PC-3 (cell line): ENCODE data around the gene DNER. TPM values are rescaled to one million over a fixed set of nuclear protein-coding genes. Genes with fewer than 3 reads are reported as not detected.

Experiments used
- ATAC-seq: fragments of 200-7000 bp; cut with Tn5 transposase; 2 replicates; pipeline ENCODE4 v1.9.1; 2020; ENCODE audit warnings: mild to moderate bottlenecking, moderate library complexity
- BruUV-seq: library from RNA; stranded (reverse); fragments of 400-500 nt; replicated peaks from 2 replicates; lab custom pipeline; 2021; lab: Mats Ljungman, UMichigan
- CTCF ChIA-PET: fragments of 300-600 bp; sonication (Branson Sonifier 250); formaldehyde crosslinking; loops from one replicate; lab custom pipeline; 2022; ENCODE audit warnings: antibody characterized with exemption; lab: Charles Lee
- POLR2A ChIA-PET: fragments of 300-600 bp; sonication (Branson Sonifier 250); formaldehyde crosslinking; loops from one replicate; lab custom pipeline; 2022; ENCODE audit warnings: antibody characterized with exemption; ENCODE audit not compliant: unreplicated experiment; lab: Charles Lee
- DNase-seq: peaks from one replicate; pipeline ENCODE4 v3.0.0-alpha.2; 2015
- H2AFZ ChIP-seq: fragments of 300-600 bp; sonication (generic); 2 replicates; pipeline ENCODE4 v1.6.0; 2016; ENCODE audit warnings: antibody characterized with exemption, low read length
- H3F3A ChIP-seq: fragments of 300-600 bp; sonication (generic); one replicate; pipeline ENCODE4 v1.6.0; 2017; ENCODE audit warnings: antibody characterized with exemption, low read length, control low read depth, mild to moderate bottlenecking; ENCODE audit not compliant: unreplicated experiment
- H3K27ac ChIP-seq: fragments of 300-600 bp; sonication (generic); 2 replicates; pipeline ENCODE4 v1.5.1; 2016; ENCODE audit warnings: mild to moderate bottlenecking, low read length
- H3K27me3 ChIP-seq: fragments of 300-600 bp; sonication (generic); 2 replicates; pipeline ENCODE4 v1.6.1; 2016; ENCODE audit warnings: low read length, mixed read lengths
- H3K36me3 ChIP-seq: fragments of 300-600 bp; sonication (generic); 2 replicates; pipeline ENCODE4 v1.6.1; 2016; ENCODE audit warnings: low read depth, mixed run types, low read length, mixed read lengths
- H3K4me1 ChIP-seq: fragments of 300-600 bp; sonication (generic); 2 replicates; pipeline ENCODE4 v1.5.1; 2016; ENCODE audit warnings: low read length; ENCODE audit not compliant: insufficient read depth
- H3K4me2 ChIP-seq: fragments of 300-600 bp; sonication (generic); 2 replicates; pipeline ENCODE4 v1.6.0; 2016; ENCODE audit warnings: low read length
- H3K4me3 ChIP-seq: fragments of 300-600 bp; sonication (generic); 2 replicates; pipeline ENCODE4 v1.5.1; 2016; ENCODE audit warnings: mild to moderate bottlenecking, low read length, mixed read lengths
- H3K79me2 ChIP-seq: fragments of 300-600 bp; sonication (generic); 2 replicates; pipeline ENCODE4 v1.6.1; 2017; ENCODE audit warnings: low read length, mixed read lengths
- H3K9ac ChIP-seq: fragments of 300-600 bp; sonication (generic); 2 replicates; pipeline ENCODE4 v1.6.0; 2016; ENCODE audit warnings: mild to moderate bottlenecking, low read length
- H3K9me2 ChIP-seq: fragments of 300-600 bp; sonication (generic); replicated peaks from 2 replicates; pipeline ENCODE4 v1.6.1; 2016; ENCODE audit warnings: mixed run types, low read length, mixed read lengths
- H3K9me3 ChIP-seq: fragments of 300-600 bp; sonication (generic); 2 replicates; pipeline ENCODE4 v1.6.1; 2016; ENCODE audit warnings: low read length, mixed read lengths
- H4K20me1 ChIP-seq: fragments of 300-600 bp; sonication (generic); 2 replicates; pipeline ENCODE4 v1.6.1; 2016; ENCODE audit warnings: low read length, mixed read lengths
- CTCF ChIP-seq: fragments of 300-600 bp; sonication (generic); conservative IDR thresholded peaks from 2 replicates; pipeline ENCODE4 v1.5.1; 2017; ENCODE audit warnings: antibody characterized with exemption, low read depth, mild to moderate bottlenecking, low read length
- EZH2 ChIP-seq: fragments of 300-600 bp; sonication (generic); IDR thresholded peaks from one replicate; pipeline ENCODE4 v1.6.1; 2017; ENCODE audit warnings: antibody characterized with exemption, mild to moderate bottlenecking, low read length; ENCODE audit not compliant: unreplicated experiment
- EZH2phosphoT487 ChIP-seq: fragments of 300-600 bp; sonication (generic); IDR thresholded peaks from 2 replicates; pipeline ENCODE4 v1.6.1; 2018; ENCODE audit warnings: mild to moderate bottlenecking, antibody characterized with exemption, low read length, borderline replicate concordance
- intact Hi-C: fragments of 100-400 bp; cut with micrococcal nuclease; formaldehyde crosslinking; loops from 2 replicates; pipeline ENCODE4 v1.9.0; 2023
- total RNA-seq: library from RNA; depleted of rRNA; stranded (reverse); fragments of >200 nt; gene quantifications from 2 replicates; pipeline ENCODE4 v1.2.3, GENCODE V29; 2014

Gene DNER
- total RNA-seq, 1 experiment from 2014 or later = 1.1 TPM

GRCh38 chr2:229523663-229524062 lies 190.7 kb downstream of the DNER start:
- DNase-seq (no peak), ATAC-seq (no peak)
- ChIA-PET CTCF (no interaction called here), POLR2A (no interaction called here)
- Histone ChIP-seq H3K79me2 (no peaks in the 10 kb centered on the region), H3K36me3 (no peaks in the 10 kb centered on the region), H3K4me2 (no peak overlapping the region), H3K9me2 (no peaks in the 10 kb centered on the region), H3K27ac (no peak overlapping the region), H2AFZ (no peak overlapping the region), H3K4me3 (no peak overlapping the region), H3K9me3 (no peaks in the 10 kb centered on the region), H3F3A (no peaks in the 10 kb centered on the region), H4K20me1 (no peaks in the 10 kb centered on the region), H3K9ac (no peak overlapping the region), H3K27me3 (peaks cover 8% of the 10 kb centered on the region; the same call in 1 of the 2 replicates), H3K4me1 (no peaks in the 10 kb centered on the region)
- intact Hi-C loops = no loop called here
- BruUV-seq = no TSS peak
- TF ChIP-seq EZH2phosphoT487 (no peak), CTCF (no peak), EZH2 (no peak)

- no TSS peak for BruUV-seq
- Histone ChIP-seq H3K79me2 (no peaks in the 10 kb centered on the region), H3K9me2 (no peaks in the 10 kb centered on the region), H3K4me2 (no peak overlapping the region), H3K9ac (no peak overlapping the region), H3K27me3 (peaks cover 8% of the 10 kb centered on the region; the same call in 1 of the 2 replicates), H3K36me3 (no peaks in the 10 kb centered on the region), H3K4me1 (no peaks in the 10 kb centered on the region), H3K27ac (no peak overlapping the region), H4K20me1 (no peaks in the 10 kb centered on the region), H2AFZ (no peak overlapping the region), H3K9me3 (no peaks in the 10 kb centered on the region), H3F3A (no peaks in the 10 kb centered on the region), H3K4me3 (no peak overlapping the region)
- no peak for DNase-seq
- no peak for ATAC-seq
- POLR2A ChIA-PET = no interaction called here
- TF ChIP-seq CTCF (no peak), EZH2phosphoT487 (no peak), EZH2 (no peak)
- CTCF ChIA-PET = no interaction called here
- intact Hi-C loops = no loop called here
Measured at GRCh38 chr2:229521576-229521975, 192.8 kb downstream of the DNER start.

- CTCF ChIA-PET = no interaction called here
- H4K20me1 ChIP-seq = no peaks in the 10 kb centered on the region
- no peaks in the 10 kb centered on the region for H3F3A ChIP-seq
- peaks cover 8% of the 10 kb centered on the region; the same call in 1 of the 2 replicates for H3K27me3 ChIP-seq
- DNase-seq (no peak), ATAC-seq (no peak)
- TF ChIP-seq CTCF = no peak
- no peak for TF ChIP-seq EZH2phosphoT487
- TF ChIP-seq EZH2 = no peak
- no peaks in the 10 kb centered on the region for H3K9me3 ChIP-seq
- no peaks in the 10 kb centered on the region for H3K9me2 ChIP-seq
- intact Hi-C loops = no loop called here
- H3K79me2 ChIP-seq = no peaks in the 10 kb centered on the region
- no peaks in the 10 kb centered on the region for H3K4me1 ChIP-seq
- H2AFZ ChIP-seq = no peak overlapping the region
- no TSS peak for BruUV-seq
- POLR2A ChIA-PET = no interaction called here
- H3K36me3 ChIP-seq = no peaks in the 10 kb centered on the region
- no peak overlapping the region for H3K4me3 ChIP-seq
- H3K9ac ChIP-seq = no peak overlapping the region
- H3K4me2 ChIP-seq = no peak overlapping the region
- no peak overlapping the region for H3K27ac ChIP-seq
Measured at GRCh38 chr2:229520691-229521096, 193.7 kb downstream of the DNER start.
